PC-3 (cell line): Measurements from ENCODE around the gene EFNA5.

Experiments
- CTCF ChIP-seq: fragments of 300-600 bp; sonication (generic); conservative IDR thresholded peaks from 2 replicates; pipeline ENCODE4 v1.5.1; 2017; ENCODE audit warnings: antibody characterized with exemption, low read depth, mild to moderate bottlenecking, low read length
- EZH2phosphoT487 ChIP-seq: fragments of 300-600 bp; sonication (generic); IDR thresholded peaks from 2 replicates; pipeline ENCODE4 v1.6.1; 2018; ENCODE audit warnings: mild to moderate bottlenecking, antibody characterized with exemption, low read length, borderline replicate concordance

- TF ChIP-seq CTCF (no peak), EZH2phosphoT487 (no peak)
Observed at GRCh38 chr5:107500347-107500746, 170.4 kb downstream of the EFNA5 start.
